NCI-H1105 treated with DMSO at 0.1 percent for 48 hours (cell line): Measurements from ENCODE around the gene DCAF5.
"Not testable (repeated sequence)": the region's sequence is repeated elsewhere in the genome, so short reads cannot be mapped to it uniquely, and the experiment has no call there.

ENCODE experiments used
- DNase-seq: peaks from one replicate; lab custom pipeline; 2025; lab: John Stamatoyannopoulos, UW

Gene DCAF5

DNA sequence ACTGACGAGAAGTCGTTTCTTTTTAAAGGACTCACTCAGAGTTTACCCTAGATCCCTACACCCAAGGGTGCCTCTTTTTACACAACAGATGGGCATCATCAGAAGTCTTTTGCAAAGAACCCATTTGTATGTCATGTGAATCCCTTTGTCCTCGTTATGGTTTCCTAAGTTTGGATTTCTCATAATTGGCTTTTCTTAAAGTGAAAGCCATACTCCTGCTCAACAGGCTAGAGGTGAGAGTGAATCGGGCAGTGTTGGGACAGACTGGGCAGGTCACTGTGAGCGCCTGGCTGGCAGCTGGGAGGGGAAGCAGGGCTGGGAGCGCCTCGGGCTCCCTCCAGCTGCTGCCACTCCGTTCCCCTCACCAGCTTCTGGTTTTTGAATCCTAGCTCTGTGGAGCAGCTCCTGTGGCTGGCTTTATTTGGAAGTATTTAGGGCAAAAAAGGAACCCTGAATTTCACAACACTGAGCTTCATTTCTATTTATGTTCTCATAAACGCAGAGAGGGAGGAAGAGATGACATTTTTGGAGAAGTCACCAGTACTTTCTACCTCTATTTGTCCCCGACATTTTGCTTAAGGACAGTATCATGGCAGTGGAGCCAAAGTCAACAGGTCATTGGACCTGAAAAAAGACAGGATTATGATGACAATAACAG, 110.0 kb downstream of the DCAF5 start:
- DNase-seq, result no peak

DNA sequence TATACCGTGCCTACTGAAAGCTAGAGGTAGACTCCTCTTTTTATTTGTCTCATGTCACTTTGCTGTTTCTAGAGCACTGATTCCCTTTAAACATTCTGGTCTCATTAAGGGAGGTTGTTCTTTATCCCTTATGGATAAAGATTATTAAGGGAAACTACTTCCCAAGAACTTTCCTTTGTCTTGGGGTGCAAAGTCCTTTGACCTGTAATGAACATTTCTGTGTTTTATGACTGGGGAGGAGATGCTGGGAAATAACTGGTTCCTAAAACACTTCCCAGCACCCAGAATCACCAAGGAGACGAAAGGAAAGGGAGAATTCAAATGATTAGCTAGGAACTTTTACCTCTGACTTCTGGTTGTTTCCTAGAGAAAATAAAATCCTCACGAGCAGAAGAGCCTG, 110.6 kb downstream of the DCAF5 start:
- DNase-seq, result no peak

DNA sequence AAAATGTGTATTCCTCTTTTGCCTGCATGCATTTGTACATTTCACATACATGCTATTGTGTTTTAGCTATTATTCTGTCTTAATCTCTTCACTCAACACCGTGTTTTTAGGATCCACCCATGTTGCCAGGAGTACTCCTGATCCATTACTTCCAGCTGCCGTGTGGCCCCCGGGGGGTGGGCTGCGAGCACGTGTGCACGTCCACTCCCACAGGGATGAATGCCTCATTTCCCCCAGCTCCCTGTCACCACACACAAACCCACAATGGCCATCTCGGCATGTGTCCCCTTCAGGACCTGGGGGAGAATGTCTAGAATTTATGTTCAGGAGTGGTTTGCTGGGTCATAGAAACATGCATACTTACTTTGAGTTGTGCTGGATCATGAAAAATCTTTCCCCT, 111.1 kb downstream of the DCAF5 start:
- DNase-seq, result no peak

DNA sequence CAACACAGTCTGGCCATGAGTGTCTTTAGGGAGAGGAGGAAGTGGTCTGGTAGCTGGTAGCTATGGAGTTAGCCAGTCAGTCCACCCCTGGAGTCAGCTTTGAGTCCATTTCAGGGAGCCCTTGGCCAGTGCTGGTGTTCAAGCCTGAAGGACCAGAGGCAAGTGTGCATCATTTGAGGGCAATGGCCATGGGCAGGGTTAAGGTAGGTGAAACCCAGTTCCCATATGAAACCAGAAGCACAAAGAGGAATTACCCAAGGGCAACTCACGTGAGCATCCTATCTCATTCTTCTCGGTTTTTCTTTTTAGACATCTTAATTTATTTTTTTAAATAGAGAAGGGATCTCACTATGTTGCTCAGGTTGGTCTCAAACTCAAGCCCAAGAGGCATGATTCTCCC, 112.6 kb downstream of the DCAF5 start:
- no peak for DNase-seq

DNA sequence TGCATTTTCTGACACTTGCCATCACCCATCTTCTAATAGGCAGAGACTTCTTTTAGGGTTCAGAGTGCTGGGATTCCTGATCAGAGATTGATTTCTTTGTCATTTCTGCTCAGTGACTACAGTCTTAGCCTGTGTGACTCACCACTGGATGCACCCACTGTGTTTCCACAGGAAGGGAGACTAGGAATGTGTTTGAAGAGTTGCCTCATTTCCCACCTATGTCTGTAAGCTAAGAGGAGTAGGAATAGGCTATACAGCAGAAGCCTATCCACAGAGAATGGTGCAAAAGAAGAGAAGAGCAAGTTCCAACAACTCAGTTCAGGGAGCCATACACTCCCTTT, 113.7 kb downstream of the DCAF5 start:
- DNase-seq, result no peak

DNA sequence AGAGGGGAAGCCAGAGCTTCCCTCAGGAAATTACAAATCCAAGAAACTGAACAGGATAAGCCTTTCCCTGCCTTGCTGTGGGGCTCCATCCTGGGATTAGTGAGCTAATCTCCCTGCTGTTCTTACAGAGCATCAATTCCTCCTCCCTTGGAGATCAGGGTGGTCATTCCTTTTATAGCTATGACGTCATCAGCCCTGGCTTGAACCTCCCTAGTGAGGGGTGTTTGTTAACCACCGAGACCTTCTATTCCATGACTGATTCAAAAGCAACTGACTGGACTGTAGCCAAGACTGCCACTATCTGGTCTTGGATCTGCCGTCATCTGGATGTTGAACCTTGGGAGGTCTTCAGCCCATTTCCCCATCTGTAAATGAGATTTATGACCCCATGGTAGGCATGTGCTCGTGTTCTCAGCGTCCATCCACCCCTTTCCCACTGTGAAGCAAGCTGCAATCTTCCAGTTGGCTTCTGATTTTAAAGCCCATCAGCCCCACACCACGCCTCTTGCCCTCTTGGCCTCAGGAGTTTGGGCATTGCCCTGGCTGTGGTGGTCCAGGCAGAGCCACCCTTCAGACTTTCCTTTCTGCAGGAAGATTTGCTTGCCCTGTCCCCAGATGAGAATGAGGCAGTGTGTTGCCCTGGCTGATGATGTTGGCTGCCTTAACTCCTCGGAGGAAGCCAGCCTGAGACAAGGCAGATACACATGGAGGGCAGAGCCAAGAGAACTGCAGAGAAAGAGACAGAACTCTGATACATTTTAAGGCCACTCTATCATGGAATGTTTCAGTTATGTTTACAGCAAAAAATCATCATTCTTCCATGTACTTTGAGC, 114.2 kb downstream of the DCAF5 start:
- no peak for DNase-seq

DNA sequence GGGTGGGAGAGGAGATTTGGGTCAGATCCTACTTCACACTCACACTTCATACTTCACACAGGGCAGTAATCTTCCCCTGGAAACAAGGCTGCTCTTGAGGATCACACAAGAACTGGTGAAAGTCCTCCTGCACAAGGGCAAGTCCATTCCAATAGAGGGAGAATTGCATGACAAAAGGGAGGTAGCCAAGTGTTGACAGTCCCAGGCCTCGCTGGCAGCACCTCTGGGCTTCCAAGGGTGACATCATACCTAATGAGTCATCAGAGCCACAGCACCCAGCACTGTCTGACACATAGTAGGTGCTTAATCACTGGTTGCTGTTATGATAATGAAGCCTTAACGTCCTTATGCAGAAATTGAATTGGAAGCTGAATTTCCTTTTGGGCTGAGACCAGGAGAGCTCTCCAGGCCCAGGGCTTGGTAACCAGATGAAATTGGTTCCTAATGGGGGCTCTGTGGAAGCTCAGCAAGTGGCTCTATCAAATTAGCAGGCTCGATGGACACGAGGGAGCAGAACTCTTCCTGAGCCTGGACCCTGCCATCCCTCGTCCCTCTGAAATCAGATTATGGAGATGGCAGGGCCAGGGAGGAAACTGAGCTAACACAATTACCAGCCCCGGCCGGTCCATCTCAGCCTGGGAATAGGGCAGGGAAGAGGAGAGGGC, 115.0 kb downstream of the DCAF5 start:
- no peak for DNase-seq

DNA sequence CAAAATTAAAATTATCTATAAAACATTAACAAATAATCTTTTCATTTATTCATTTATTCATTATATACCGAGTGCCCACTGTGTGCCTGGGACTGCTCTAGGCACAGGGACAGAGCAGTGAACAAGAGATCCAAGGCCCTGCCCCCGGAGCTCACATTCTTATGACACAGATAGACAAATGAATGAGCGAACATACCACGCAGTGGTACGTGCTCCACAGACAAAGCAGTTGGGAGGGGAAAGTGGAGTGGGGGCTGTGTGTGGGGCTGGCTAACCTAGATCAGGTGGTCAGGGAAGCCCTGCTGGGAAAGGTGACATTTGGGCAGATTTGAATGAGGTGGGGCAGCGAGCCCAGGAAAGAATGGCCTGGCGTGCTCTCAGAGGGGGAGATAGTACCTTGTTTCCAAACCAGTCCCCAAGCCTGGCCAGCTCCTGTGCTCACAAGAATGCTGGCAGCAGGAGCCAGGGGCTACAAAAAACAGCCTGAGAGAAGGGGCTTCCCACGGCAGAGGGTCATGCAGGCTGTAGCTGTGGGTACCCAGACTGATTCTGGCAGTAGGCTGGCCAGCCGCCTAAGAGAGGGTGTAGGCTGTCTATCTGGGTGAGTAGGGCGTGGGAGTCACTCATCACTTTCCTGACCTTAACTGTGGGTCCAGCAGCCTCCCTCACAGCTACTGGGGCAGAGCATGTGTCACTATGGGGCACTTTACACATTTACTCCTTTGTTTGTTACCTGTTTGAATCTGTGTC, 116.0 kb downstream of the DCAF5 start:
- DNase-seq, result no peak

DNA sequence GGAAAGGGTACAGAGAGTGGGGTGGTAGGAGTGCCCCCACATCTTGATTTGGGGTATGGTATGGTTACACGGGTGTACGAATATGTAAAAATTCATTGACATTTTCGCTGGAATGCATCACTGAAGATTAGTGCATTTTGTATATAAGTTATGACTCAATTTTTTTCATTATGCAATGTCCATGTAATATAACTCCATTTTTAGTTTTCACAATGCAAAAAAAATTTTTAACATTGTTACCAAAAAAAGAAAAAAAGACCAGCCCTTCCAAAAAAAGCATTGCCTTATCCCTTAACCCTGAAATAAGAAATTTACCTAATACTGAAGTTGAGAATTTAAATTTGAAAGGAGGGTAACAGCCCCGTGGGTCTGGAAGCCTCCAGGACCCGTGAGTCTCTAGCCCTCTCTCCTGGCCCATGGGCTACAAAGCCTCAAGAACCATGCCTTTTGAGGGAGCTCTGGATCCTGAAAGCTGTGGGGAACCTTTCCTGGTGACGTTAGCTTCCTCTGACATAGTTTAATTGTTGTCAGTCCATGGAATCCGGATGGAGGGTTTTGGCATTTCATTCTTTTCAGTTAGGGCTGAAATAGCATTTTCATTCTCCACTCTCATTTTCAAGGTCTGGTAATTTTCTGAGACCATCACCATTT, 118.2 kb downstream of the DCAF5 start:
- no peak for DNase-seq

DNA sequence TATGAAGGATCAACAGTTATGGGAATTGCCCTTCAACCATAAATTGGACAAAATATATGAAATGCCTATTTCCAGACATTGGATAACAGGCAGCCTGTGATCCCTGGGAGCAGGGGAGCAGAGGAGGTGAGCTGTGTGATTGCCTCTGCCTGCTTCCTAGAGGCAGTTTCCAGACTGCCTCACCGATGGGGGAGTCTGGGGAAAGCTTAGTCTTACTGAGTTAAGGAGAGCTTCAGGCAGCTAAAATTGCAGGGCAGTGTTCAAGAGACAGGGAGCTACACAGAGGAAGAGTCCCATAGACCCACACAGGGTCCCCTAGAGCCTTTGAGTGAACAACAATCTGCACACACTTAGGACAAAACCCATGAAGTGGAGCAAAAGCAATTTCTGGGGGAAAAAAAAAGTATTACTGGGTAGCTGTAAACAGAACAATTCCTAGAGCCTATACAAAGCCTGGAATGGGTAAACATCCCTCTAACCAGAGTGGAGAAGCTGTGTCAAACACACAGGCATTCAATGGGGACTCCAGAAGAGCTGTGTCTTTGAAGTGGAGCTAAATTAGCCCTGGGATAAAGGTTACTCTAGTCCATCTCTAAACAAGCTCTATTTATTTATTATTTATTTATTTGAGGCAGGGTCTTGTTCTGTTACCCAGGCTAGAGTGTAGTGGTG, 125.5 kb downstream of the DCAF5 start:
- DNase-seq, result no peak

DNA sequence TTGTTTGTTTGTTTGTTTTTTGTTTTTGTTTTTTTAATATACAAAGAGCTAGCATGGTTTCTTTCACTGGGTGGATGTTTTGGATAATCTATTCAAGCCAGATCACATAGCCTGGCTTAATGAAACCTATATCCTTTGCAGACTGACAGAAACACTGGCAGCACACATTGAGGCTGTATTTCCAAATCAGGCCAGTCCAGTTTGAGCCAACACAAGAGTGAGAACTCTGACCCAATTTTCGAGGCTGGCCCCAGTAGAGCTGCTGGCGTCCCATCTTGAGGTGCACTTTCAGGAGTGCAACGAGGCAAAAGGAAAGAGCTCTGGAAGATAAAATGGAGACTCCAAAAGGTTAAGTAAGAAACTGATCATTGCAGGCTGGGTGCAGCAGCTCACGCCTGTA, 129.9 kb downstream of the DCAF5 start:
- no peak for DNase-seq

DNA sequence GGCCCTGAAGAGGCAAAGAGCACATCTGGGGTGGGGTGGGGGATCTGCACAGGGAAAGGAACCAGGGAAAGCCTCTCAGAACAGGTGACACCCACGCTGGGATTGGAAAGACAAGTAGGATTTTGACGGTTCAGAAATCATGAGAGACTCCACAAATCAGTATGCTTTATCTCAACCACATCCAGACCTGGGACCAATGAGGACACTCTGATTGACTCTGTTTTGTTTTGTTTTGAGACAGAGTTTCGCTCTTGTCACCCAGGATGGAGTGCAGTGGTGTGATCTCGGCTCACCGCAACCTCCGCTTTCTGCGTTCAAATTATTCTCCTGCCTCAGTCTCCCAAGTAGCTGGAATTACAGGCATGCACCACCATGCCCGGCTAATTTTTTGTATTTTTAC, 130.8 kb downstream of the DCAF5 start:
- DNase-seq, result not testable (repeated sequence)

DNA sequence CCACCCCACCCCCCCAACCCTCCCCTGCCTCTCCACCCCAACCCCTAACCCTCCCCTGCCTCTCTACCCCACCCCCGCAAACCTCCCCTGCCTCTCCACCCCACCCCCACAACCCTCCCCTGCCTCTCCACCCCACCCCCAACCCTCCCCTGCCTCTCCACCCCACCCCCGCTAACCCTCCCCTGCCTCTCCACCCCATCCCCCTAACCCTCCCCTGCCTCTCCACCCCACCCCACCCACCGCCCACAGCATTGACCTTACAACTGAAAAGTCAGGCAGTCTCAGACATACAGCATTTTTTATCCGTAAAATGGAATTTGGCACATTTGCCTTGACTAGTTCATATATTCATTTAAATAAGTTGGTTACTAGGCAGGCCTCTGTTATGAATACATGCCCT, 135.2 kb downstream of the DCAF5 start:
- no peak for DNase-seq

DNA sequence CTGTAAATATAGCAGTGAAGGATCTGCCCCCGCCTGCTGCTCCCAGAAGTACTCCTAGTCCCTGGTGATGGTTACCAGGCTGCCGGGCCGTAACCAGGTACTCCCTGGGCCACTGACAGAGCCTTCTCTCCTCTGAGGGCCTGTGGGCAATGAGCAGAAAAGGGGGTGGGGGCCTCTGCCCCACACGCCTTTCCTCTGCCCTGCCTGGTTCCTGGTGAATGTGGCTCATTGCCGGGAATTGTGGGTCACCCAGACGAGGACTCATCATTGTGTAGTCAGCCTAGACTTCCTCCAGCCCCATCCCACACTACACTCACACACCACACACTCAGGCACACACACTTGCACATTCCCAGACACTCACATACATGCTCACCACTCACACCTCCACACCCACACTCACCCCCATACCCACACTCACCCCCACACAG, 138.1 kb downstream of the DCAF5 start:
- DNase-seq, result no peak

DNA sequence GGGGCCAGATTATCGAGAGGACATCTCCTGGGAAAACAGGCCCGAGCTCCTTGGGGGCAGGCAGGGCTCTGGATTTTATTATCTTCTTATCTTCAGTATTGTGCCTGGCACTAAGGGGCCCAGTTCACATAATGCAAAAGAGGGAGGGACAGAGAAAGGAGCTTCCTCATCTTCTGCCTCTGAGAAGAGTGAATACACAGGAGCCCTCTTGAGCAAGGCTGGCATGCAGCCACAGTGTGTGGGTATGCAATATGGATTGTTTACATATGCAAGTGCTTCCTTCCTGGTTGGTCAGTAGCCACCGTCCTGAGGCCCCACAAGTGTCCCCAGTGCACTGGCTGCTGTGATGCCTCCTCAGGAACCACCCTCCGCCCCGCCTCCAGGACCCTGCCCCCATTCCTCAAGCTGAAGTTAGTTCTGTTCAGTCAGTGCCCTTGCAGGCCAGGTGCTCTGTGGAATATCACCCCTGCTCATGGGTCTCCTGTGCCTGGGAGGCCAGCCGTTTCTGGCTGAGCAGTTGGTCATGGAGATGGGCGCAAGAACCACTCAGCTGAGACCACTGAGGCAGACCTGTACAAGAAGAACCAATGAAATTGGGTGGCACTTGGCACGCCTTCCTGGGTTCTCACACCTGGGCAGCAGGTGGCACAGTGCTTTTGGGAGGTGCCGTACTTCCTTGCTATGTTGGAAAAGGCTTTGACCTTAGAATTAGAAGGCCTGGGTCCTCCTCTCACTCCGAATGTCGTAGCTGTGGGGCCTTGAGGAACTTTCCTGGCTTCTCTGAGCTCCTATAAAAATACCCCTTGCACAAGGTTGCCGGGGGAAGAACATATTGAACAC, 138.8 kb downstream of the DCAF5 start:
- peak; percentile 13 for DNase-seq

DNA sequence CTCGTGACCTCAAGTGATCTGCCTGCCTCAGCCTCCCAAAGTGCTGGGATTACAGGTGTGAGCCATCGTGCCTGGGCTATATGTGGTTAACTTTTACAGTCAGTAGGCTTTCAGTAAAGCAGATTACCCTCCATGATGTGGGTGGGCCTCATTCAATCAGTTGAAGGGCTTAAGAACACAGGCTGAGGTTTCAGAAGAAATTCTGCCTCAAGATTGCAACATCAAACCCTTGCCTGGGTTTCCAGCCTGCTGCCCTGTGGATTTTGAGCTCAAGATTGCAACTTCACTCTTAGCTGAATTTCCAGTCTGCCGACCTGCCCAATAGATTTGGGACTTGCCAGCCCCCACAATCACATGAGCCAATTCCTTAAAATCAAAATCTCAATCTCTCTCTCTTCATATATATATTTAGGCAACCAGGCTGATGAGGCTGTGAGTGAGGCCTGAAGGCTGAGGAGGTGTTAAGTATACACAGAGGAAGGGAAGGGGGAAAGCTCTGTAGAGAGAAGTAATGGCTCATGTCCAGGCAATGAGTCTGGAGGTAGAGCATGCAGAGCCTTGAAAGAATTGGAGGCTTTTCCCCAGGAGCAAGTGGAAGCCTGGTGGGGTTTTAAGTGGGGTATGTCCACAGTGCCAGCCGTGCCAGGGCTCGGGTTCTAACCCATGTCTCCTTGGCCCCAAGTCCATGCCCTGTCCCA, 140.5 kb downstream of the DCAF5 start:
- DNase-seq, result no peak

DNA sequence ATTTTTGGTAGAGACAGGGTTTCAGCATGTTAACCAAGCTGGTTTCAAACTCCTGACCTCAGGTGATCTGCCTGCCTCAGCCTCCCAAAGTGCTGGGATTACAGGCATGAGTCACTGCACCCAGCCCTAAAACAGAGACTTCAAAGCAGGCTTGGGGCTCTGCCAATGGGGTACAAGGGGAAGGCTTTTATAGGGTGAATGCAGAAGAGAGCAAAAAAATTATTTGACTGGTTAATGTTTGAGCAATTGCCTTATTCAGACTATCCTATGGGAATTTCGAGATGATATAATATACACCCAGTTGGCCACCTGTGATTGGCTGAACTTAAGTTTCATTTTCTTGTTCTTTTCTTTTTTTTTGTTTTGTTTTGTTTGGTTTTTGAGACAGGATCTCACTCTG, 142.3 kb downstream of the DCAF5 start:
- no peak for DNase-seq

DNA sequence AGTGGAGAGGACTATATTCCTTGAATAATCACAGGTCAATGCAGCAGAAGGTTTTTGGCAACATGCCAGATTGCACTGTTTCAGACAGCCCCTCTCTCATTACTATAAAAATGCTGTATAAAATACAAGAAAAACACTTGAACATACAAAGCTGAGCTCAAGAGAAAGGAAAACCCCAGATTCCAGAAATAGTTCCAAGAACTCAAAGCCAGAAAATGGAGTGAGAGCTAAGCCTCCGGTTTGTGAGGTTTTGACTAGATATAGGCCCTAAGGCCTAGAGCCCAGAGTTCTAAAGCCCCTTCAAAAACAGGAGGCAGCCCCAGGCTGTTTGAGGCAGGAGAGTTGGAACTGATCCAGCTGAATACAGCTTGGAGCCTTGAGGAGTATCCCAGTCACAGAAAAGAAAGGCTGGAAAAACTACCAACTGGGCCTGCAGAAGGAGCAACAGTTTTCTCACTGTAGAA, 144.5 kb downstream of the DCAF5 start:
- peak; percentile 52 for DNase-seq

DNA sequence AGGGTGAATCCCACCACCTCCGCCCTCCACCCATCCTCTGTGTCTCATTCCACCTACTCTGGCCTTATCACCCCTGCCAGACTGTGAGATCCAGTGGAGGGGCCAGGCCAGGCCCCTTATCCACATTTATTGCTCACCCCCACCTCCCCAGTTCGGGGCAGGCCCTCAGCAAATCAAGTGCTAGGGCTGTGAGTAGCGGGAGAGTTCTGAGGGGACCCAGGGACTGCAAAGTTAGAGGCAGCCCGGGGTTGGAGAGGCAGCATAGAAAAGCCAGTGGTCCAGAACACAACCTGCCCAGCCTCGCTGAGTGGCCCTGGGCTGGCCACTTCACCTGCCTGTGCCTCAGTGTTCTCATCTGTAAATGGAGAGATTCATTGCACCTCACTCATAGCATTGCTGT, 146.6 kb downstream of the DCAF5 start:
- DNase-seq, result no peak
